Activated T-helper 9 cell treated with anti-CD3 and anti-CD28 coated beads, Interleukin-2, amount 50 U/mL, for 16 hours (primary cell): Measurements from ENCODE around the gene ANKH.
"Not testable (repeated sequence)": the region's sequence is repeated elsewhere in the genome, so short reads cannot be mapped to it uniquely, and the experiment has no call there.

Experiments used
- DNase-seq: peaks from one replicate; pipeline ENCODE4 v3.0.0-alpha.2; 2020; ENCODE audit warnings: low read depth

Gene ANKH

DNA sequence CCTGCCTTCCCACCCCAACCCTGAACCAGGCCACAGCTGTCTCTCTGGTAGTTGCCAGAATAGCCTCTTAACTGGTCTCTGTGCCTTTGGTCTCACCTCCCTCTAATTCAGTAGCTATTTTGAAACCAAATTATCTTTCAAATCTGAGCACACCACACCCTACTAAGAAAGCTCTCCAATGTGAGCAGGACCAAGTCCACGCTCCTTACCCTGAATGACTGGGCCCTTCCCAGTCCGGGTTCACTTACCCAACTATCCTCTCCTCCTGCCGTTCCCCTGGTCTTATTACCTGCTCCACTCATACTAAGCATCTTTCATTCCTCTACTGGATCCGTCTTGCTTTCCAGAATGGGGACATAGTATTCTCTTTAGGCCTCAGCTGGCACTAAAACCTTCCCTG lies 16.8 kb downstream of the ANKH start:
- no peak for DNase-seq

- DNase-seq = no peak
These were observed 17.9 kb downstream of the ANKH start for GRCh38 chr5:14853685-14854084.

DNA sequence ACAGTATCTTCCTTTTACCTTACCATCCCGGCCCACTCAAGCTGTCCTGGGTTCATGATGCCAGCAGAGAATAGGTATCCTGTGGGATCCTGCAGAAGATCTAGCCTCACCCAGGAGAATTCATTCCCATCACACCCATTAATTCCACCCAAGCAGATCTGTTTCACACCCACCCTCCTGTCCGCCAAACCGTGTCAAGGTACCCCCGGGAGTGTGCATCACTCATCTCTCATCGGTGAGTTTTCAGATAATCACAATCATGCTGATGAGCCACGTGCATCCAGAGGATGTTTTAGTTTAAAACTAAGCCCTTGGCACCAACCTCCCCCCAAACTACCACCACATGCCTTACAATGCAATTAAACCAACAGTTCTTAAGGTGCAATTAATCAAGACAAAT lies 18.8 kb downstream of the ANKH start:
- no peak for DNase-seq

DNA sequence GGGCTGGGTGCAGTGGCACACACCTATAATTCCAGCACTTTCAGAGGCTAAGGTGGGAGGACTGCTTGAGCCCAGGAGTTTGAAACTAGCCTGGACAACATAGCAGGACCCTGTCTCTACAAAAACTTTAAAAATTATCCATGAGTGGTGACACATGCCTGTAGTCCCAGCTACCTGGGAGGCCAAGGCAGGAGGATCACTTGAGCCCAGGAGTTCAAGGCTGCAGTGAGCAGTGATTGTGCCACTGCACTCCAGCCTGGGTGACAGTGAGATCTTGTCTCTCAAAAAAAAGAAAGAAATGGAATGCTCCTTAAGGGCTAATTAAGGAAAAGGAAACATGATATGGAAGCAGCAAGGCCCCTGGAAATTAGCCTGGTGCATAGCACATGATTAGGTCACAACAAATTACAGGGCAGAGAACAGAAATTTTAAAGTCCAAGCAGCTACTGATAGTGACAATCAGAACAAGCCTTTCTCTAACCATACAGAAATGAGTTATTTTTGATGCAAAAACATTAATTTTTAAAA lies 19.5 kb downstream of the ANKH start:
- DNase-seq = no peak

DNA sequence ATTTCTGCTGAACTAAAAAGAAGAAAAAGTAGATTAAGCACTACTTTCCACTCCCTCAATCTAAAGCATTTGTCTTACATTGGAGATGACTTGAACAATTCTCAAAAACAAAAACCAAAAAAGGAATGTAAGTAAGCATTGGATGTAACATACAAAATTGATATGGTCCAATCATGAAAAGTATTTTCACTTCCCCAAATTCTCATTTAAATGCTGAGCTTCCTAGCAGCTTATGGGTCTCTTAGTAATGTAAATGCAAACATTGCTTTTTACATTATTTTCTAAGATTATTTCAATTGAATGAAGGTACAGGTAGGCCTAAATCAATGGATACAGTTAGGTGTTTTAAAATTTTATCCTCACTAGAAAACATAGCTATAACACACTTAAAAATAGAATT lies 20.0 kb downstream of the ANKH start:
- DNase-seq = no peak

DNA sequence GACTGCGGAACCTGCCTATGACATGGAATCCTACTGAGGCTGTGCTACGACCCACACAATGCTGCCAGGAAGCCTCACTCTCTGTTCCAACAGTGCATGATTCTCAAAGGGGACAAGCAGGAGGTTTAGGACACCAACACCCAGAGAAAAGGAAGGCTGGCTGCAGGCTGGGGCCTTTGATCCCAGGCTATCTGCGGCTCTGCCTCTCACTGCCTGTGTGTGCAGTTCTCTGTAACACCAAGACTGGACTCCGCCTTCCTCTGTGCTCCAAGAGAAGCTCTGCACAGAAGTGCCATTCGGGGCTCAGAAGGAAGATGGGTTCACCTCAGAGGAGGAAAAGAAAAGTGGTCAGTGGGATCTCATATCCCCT lies 20.5 kb downstream of the ANKH start:
- no peak for DNase-seq

DNA sequence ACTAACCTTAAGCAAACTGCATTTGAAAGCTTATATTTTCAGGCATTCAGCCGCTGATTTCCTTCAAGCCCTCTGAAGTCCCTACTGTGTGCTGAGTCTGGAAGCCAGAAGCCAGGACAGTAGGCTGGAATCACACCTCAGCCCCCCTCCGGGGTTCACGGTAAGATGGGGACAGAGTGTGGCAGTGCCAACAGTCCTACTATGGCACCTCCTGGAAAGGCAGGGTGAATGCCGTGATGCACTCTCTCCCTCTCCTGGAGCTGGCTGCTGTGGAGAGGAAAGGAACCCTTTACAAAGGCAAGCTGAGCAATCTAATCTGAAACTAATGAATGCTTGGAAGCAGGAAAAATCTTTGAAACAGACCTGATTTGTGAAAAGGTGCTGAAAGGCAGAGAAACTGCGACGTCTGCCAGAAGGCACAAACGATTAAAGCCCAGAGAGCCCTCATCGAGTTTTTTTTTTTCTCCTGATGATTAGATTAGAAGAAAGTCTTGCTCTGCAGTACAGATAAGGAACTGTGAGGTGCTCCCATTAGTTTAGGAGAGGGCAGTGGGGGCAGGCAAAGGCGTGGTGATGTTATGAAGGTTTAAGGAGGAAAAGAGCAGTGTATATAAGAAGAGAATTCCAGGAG lies 21.0 kb downstream of the ANKH start:
- DNase-seq = no peak

GRCh38 chr5:14849516-14850294 lies 21.9 kb downstream of the ANKH start:
- no peak for DNase-seq

DNA sequence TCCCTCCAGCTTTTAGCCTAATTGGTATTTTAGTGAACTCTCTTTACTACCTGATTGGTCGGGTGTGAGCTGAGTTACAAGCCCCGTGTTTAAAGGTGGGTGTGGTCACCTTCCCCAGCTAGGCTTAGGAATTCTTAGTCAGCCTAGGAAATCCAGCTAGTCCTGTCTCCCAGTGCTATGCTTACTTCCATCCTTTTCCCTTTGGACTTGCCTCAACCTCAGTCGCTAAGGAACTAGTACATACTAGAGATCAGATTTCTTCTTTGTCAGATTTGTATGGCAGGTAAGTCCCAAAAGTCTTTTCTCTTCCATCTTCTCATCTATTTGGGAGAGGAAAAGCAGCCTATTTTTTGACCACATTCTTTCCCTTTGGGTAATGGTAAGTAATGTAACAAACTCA lies 22.6 kb downstream of the ANKH start:
- DNase-seq = not testable (repeated sequence)

GRCh38 chr5:14848385-14848784 lies 23.2 kb downstream of the ANKH start:
- DNase-seq = no peak

DNA sequence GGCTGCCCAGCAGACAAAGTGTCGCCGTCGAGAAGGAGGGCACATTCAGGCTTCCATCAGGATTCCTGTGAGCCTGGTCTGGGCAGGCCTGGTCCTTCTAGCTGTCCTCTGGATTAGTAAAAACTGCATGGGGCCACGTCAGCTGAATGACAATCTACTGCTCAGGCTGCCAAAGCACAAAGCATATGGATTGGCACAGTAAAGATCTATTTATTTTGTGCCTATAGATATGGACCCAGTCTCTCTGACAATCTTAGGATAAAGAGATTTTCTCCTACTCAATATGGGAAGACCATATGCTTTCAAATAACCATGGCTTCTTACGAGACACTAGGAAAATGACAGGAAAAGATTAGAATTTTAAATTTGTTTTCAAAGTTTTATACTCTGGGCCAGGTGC lies 24.1 kb downstream of the ANKH start:
- DNase-seq = no peak

- DNase-seq = no peak
These were observed 29.5 kb downstream of the ANKH start for GRCh38 chr5:14842117-14842516.

- DNase-seq = no peak
These were observed 31.0 kb downstream of the ANKH start for GRCh38 chr5:14840624-14841023.

GRCh38 chr5:14838396-14839319 lies 32.9 kb downstream of the ANKH start:
- no peak for DNase-seq

GRCh38 chr5:14837423-14838122 lies 34.0 kb downstream of the ANKH start:
- not testable (repeated sequence) for DNase-seq

GRCh38 chr5:14834584-14835550 lies 36.7 kb downstream of the ANKH start:
- DNase-seq = no peak

DNA sequence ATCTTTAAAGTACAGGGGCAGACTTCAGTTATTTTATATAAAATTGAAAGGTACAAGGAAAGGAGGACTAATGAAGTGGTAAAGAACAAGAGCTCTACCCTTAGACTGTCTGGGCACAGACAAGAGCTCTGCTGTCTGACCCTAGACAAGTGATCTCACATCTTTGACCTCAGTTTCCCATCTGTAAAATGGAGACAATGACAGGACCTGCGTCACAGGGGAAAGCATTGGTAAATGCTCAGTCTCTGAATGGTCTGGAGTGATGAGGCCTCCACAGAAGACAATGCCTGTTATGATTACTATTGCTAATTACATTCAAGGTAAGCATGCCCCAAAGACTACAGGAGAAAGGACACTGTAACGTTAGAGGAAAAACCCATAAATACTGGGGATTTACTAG lies 37.5 kb downstream of the ANKH start:
- no peak for DNase-seq

DNA sequence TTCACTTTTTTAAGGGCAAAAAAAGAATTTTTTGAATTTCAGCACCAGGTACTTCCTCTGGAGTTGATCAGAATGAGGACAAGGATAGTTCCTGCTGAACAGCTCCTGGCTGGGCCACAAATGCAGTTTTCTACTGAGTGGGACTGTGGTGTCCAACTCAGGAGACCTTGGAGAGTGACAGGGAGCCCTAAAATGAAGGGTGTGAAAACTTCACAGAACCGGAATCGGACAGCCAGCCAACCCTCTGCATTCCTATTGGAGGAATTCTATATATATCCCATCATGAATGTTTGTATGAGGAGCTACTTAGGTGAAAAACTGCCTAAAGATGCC lies 40.6 kb downstream of the ANKH start:
- no peak for DNase-seq

DNA sequence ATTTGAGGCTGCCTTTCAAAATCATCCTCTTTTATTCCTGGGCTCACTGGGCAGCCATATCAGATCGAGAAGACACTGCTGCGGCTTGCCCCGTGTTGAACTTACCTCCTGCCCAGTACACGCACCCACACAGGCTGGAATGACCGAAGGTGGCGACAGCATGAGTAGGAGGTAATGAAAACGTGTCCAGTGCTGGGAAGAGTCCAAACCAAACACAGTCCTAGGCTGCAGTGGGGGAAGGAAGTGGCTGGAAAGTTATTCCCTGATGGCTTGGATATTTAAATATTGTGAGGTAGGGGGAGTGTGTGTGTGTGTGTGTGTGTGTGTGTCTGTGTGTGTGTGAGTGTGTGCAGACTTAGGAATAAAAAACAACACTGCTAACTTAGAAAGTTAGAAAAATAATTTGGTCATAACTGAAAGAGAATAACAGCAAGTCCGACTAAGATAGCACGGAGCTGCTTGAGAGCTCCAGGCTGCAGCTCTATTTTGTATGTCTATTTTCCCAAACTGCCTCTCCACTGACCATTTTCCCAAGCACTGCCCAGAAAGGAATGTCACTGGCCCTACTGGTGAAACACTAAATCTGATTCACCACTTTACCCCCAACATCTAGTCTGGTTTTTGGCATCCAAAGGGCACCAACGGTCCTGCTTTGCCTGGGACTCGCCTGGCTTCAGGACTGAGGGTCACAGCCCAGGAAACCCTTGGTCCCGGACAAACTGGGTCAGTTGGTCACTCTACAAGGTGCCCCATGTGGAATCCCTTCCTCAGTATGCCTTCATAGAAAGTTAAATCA lies 41.2 kb downstream of the ANKH start:
- no peak for DNase-seq

DNA sequence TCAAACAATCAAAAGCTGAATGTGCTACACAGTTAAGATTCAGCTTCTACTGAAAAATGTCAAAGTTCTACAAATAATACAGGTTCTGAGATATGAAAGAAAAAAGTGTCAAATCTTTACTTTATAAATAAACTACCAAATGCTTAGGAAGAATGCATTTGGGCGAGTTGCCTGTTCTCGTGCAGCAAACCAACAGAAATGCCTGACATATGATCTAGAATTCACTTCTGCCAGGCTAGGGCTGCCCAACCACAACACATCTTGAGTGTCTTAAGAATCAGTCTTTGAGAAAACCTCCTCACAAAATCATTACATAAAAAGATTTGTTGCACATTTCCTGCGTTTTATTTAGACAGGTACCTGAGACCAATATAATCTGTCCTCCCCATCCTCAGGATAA lies 42.2 kb downstream of the ANKH start:
- DNase-seq = no peak
